ENCODE results near the gene NLRC5.
A peak's percentile ranks its signal among the peaks of the same experiment; 100 is the strongest.

The NLRC5 gene

GRCh38 chr16:57025941-57026777 lies 36.8 kb downstream of the NLRC5 start:
- no peak for DNase-seq

DNA sequence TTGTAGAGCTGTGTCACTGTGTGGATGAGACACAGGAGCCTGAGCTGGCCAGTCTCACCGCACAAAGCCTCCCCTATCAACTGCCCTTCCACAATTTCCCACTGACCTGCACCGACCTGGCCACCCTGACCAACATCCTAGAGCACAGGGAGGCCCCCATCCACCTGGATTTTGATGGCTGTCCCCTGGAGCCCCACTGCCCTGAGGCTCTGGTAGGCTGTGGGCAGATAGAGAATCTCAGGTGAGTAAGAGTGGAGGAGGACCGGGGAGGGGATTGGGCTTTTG lies 37.4 kb downstream of the NLRC5 start:
- DNase-seq, result no peak

GRCh38 chr16:57027067-57027466 lies 37.7 kb downstream of the NLRC5 start:
- DNase-seq, result no peak

DNA sequence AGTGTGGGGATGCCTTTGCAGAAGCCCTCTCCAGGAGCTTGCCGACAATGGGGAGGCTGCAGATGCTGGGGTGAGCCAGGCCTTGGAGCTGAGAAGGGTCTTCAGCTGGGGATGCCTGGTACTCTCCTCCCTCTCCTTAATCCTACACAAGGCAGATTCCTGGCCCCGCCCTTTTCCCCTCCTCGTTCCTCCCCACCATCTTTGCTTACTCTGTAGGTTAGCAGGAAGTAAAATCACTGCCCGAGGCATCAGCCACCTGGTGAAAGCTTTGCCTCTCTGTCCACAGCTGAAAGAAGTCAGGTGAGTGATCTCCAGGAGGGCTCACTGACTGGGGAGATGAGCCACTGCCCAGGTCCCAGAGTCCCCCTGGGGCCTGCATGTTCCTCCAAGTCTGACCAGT lies 38.7 kb downstream of the NLRC5 start:
- no peak for DNase-seq

DNA sequence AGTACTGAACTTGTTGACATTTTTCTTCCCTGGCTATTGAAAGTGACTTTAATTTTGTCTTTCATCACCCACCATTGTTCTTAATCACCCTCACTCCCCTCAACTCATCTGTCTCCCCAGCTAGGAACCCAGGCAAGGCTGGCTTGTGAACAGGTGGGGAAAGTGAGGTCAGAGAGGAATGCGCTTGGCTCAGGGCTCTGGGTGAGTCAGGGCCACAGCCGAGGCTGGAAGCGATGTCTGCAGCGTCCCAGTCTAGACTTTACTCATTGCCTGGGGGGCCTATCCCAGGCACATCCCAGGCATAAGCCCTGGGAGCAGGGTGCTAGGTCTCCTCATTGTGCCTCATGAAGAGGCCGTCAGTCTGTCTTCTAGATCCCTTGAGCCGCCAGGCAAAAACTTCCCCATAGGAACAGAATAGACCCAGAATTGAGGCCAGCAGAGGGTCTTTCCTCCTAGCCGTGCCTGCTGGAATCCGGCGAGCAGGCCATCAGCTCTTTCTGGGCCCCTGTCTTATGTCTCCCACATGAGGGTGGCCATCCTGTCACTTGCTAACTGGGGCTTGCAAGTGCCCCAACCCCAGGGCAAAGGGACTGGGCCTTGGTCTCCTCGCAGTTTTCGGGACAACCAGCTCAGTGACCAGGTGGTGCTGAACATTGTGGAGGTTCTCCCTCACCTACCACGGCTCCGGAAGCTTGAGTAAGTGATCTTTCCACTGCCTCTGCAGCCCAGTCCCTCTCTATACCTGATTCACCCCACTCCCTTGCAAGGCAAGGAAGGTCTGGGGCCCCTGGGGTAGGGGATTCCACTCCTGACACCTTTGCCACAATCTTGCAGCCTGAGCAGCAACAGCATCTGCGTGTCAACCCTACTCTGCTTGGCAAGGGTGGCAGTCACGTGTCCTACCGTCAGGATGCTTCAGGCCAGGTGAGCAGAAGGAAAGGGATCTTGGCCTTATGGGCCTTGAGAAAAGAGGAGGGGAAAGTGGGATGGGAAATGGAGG lies 40.1 kb downstream of the NLRC5 start:
- DNase-seq, result no peak

GRCh38 chr16:57030346-57030902 lies 41.1 kb downstream of the NLRC5 start:
- DNase-seq, result no peak

DNA sequence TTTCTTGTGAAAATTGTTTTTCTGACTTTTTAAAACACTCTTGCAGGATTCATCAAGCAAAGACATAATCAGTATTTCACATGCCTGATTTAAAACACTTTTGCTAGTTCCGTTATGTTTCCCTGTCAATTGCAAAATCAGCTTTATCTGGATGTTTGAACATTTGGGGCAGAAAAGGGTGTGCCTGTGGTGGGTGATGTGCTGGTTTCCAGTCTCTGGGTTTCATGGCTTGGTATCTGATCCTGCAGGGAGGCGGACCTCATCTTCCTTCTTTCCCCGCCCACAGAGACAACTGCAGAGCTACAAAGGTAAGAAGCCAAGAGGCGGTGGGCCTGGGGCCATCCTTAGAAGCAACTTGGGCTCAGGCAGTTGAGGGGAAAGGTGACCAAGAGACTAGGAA lies 41.8 kb downstream of the NLRC5 start:
- no peak for DNase-seq

DNA sequence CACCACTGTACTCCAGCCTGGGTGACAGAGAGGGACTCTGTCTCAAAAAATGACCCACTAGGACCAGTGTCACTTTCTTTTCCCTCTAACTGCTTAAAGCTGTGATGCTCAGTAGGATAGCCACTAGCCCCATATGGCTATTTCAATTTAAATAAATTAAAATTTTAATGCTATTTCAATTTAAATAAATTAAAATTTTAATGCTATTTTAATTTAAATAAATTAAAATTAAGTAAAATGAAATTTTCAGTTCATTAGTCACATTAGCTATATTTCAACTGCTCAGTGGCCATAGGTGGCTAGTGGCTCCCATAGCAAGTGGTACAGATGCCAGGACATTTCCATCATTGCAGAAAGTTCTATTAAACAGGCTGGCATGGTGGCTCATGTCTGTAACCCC lies 43.0 kb downstream of the NLRC5 start:
- DNase-seq, result no peak

GRCh38 chr16:57032931-57033330 lies 43.6 kb downstream of the NLRC5 start:
- no peak for DNase-seq

GRCh38 chr16:57036315-57036714 lies 47.0 kb downstream of the NLRC5 start:
- DNase-seq, result no peak

- DNase-seq, result no peak
Measured at GRCh38 chr16:57036945-57037344, 47.6 kb downstream of the NLRC5 start.

GRCh38 chr16:57038166-57038565 lies 48.8 kb downstream of the NLRC5 start:
- DNase-seq, result no peak

- DNase-seq, result peak in 1 of 2 experiments; percentile 6
Measured at GRCh38 chr16:57039148-57039812, 49.9 kb downstream of the NLRC5 start.

DNA sequence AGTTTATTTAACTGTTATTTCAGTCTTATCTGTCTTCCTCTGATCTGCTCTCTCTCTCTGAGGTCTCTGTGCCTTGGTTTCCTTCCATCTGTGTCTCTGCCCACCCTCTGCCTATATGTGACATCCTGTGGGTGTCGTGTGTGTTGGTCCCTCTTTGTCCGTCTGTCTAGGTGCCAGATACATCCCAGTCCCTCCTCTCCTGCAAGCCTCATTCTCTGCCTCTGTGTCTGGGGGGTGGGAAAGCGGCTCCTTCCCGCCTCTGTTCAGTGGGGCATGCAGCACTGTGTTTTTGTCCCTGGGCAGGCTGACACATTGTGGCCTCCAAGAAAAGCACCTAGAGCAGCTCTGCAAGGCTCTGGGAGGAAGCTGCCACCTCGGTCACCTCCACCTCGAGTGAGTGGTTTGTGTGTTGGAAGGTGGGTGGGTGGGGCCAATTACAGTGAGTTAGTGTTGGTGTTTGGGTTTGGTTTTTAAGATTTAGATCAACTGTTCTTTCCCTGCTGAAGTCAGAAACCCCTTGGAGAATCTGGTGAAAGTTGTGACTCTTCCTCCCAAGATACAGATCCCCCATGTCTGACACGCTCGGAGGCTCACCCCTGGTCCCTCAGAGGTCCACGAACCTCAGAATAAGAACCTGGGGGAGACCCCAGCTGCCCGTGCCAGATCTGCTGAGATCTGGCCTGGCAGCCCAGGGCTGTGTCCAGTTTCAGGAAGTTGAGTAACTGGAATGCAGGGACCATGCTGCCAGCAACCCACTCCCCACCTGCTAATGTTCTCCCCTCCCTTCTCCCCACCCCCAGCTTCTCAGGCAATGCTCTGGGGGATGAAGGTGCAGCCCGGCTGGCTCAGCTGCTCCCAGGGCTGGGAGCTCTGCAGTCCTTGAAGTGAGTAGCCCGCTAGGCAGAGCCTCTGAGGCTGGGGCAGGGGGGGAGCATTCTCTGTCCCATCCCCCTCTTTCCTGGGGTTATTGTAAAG lies 52.1 kb downstream of the NLRC5 start:
- no peak for DNase-seq

GRCh38 chr16:57042157-57043111 lies 53.1 kb downstream of the NLRC5 start:
- DNase-seq, result no peak

GRCh38 chr16:57043248-57043647 lies 53.9 kb downstream of the NLRC5 start:
- DNase-seq, result no peak

GRCh38 chr16:57044931-57045693 lies 55.8 kb downstream of the NLRC5 start:
- DNase-seq, result no peak

- no peak for DNase-seq
Measured at GRCh38 chr16:57045694-57046381, 56.5 kb downstream of the NLRC5 start.

DNA sequence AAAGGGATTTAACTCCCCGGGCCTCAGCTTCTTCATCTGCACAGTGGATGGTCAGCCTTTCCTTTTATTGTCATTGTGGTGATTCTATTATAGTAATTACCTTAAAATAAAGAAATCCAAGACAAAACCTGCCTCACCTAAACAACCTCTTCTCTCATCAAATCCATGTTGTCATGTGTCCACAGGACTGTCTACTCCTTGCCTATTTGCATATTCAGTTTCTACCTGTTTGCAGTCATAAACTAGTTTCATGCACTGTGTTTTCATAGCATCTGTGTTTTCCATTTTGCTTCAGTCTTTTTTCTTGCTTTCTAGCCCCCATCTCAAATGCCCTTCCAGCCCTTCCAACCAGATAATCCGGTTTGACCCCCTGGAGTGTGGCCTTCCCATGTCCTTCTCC lies 58.7 kb downstream of the NLRC5 start:
- no peak for DNase-seq
